Stimulated activated CD4-positive, alpha-beta T cell treated with anti-CD3 and anti-CD28 coated beads, Interleukin-4, amount 100 ng/mL, for 24 hours (primary cell): ENCODE results near the gene BAG2.

Experiments used
- DNase-seq: peaks from one replicate; pipeline ENCODE4 v3.0.0-alpha.2; 2020

Gene BAG2

DNA sequence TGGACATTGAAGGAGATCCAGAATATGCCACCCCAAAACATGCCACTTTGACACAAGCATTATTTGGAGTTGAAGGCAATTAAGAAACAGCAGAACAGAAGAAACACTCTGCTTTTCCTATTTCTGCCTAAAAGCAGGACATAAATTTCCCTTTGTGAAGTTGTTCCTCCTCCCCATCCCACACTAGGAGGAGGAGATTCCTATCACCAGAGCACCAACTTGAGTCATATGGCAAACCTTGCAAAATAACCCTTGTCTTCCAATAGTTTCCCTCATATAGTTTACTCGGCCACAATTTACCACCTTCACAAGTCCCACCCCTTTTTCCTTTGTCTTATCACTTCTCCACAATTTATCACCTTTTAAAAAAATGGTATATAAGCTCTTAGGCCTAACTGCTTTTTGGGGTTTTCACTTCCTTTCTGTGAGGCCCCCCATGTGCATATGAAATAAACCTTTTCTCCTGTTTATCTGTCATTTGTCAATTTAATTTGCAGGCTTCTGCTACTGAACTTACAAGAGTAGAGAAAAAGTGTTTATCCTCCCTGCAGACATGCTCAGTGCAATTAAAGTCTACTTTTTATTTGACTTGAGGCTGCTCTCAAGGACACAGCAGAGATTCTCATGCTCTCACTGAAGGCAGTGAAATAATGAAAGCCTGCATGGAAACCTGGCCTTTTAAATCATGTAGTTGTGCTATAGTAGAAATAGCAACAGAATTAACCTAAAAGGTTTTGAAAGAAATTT is 52.8 kb downstream of the BAG2 start:
- no peak for DNase-seq

GRCh38 chr6:57226221-57226620 is 54.1 kb downstream of the BAG2 start:
- no peak for DNase-seq
